ENCODE data around the gene ALG2. TPM values are rescaled to one million over a fixed set of nuclear protein-coding genes. Genes with fewer than 3 reads are reported as not detected.

The ALG2 gene
- 10 to 100 TPM; 13.1 to 26.3 (median 16.4) TPM for total RNA-seq
- 13.6 TPM for polyA plus RNA-seq
- long read RNA-seq, donor 1, transcript ALG2-203 (2 exons, 1,880 nt) = major isoform, 28 of 31 reads
- long read RNA-seq, donor 1, partial matches to known transcripts = 2 of 31 reads
- long read RNA-seq, donor 1, other reads (novel, unspliced or antisense) = 0 of 31 reads
- long read RNA-seq, donor 2, transcript ALG2-203 (2 exons, 1,880 nt) = major isoform, 13 of 13 reads
- long read RNA-seq, donor 2, partial matches to known transcripts = 0 of 13 reads
- long read RNA-seq, donor 2, other reads (novel, unspliced or antisense) = 0 of 13 reads
- long read RNA-seq, donor 3, transcript ALG2-203 (2 exons, 1,880 nt) = major isoform, 119 of 130 reads
- long read RNA-seq, donor 3, partial matches to known transcripts = 4 of 130 reads
- long read RNA-seq, donor 3, other reads (novel, unspliced or antisense) = 4 of 130 reads
- long read RNA-seq, donor 4, transcript ALG2-203 (2 exons, 1,880 nt) = major isoform, 12 of 14 reads
- long read RNA-seq, donor 4, partial matches to known transcripts = 0 of 14 reads
- long read RNA-seq, donor 4, other reads (novel, unspliced or antisense) = 2 of 14 reads

GRCh38 chr9:99221621-99222415 lies at the start of gene ALG2, which contains the start of gene SEC61B:
Gene ALG2, minus strand, starts transcription at chr9:99221942. Its CDS starts 48 bp downstream, at chr9:99221894.
Gene SEC61B, plus strand, starts transcription at chr9:99222282. Its CDS starts 82 bp downstream, at chr9:99222364.
- DNase-seq (peak; percentile 96 to 98 (median 98)), ATAC-seq (peak; percentile 99)
- intact Hi-C loops (cut with DNase I) = no loop called here
- H3K9me3 ChIP-seq (ENCODE audit: control insufficient read depth, low read length) = no peaks in the 10 kb centered on the region
- no peaks in the 10 kb centered on the region for H3K27me3 ChIP-seq (ENCODE audit: control insufficient read depth, insufficient read depth)
- H3K4me1 ChIP-seq (ENCODE audit: control insufficient read depth, insufficient read depth, low read length) = peaks cover 3% of the 10 kb centered on the region
- H3K4me3 ChIP-seq (ENCODE audit: low read length) = peak within 1 kb of the TSS; percentile 98
- under 1% methylated on average over 70 of the region's 70 CpGs for WGBS
- peak within 1 kb of the TSS; percentile 92 for H3K27ac ChIP-seq (ENCODE audit: low read length)

DNA sequence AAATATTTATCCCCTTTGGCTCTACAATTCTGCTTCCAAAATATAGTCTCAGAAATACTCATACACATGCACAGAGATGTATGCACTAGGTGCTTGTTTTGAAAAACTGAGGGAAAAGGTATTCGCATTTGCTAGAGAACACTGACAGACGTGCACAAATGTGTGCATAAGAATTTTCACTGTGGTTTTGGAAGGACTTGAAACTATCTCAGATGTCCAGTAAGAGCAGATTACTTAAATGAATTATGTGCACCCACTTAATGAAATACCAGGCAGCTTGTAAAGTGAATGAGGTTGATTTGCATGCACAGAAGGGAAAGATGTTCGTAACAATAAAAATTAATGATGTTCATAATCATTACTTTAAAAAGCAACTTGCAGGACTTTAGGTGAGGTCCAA lies 48.7 kb upstream of the ALG2 start:
- ATAC-seq = no peak
- intact Hi-C loops (cut with DNase I) = no loop called here
- Histone ChIP-seq H3K4me1 (ENCODE audit: control insufficient read depth, insufficient read depth, low read length) (no peaks in the 10 kb centered on the region), H3K27me3 (ENCODE audit: control insufficient read depth, insufficient read depth) (no peaks in the 10 kb centered on the region), H3K27ac (ENCODE audit: low read length) (no peak overlapping the region), H3K4me3 (ENCODE audit: low read length) (no peak overlapping the region), H3K9me3 (ENCODE audit: control insufficient read depth, low read length) (no peaks in the 10 kb centered on the region)
- WGBS = 64% methylated on average over 3 of the region's 3 CpGs
- DNase-seq = no peak

GRCh38 chr9:99269416-99269815 lies 47.7 kb upstream of the ALG2 start:
- DNase-seq (no peak), ATAC-seq (no peak)
- intact Hi-C loops (cut with DNase I) = no loop called here
- WGBS = 59% methylated on average over 3 of the region's 3 CpGs
- Histone ChIP-seq H3K4me3 (ENCODE audit: low read length) (no peak overlapping the region), H3K9me3 (ENCODE audit: control insufficient read depth, low read length) (no peaks in the 10 kb centered on the region), H3K27ac (ENCODE audit: low read length) (no peak overlapping the region), H3K4me1 (ENCODE audit: control insufficient read depth, insufficient read depth, low read length) (no peaks in the 10 kb centered on the region), H3K27me3 (ENCODE audit: control insufficient read depth, insufficient read depth) (no peaks in the 10 kb centered on the region)

DNA sequence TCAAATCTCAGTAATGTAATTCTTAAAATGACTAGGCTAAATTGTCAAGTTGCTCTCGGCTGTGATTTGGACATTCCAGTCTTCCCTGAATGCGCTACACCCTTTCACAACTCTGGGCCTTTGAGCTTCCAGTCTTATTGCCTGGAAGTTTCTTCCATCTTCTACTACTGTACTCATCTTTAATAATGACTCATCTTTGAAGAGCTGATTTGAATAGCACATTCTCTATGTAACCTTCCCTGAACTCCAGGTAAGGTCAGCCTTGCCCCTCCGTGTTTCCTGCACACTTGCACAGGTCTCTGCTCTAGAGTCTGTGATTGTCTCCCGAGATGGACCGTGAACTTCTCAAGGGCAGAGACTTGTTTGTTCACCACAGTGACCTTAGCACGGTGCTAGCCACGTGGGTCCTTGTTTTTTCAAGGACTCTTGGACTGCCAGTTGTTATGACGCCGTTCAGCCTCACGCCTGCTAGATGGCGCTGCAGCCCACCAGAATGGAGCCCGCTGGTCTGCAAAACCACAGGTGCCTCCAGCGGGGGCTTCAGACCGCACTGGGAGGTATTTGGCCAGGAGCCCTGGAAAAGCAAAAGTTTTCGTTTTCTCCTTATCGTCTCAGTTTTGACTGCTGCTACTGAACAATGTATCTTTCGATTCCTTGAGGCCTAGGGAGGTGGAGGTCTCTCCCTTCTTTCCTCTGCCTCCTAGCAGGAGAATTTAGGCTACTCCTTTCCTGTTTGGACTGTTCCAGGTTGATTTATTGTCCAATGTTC lies 44.7 kb upstream of the ALG2 start:
- no peak overlapping the region for H3K4me3 ChIP-seq (ENCODE audit: low read length)
- H3K27me3 ChIP-seq (ENCODE audit: control insufficient read depth, insufficient read depth) = no peaks in the 10 kb centered on the region
- peak; percentile 76 to 83 for ATAC-seq
- no peaks in the 10 kb centered on the region for H3K4me1 ChIP-seq (ENCODE audit: control insufficient read depth, insufficient read depth, low read length)
- intact Hi-C loops (cut with DNase I) = no loop called here
- peak; percentile 66 to 83 (median 81) for DNase-seq
- H3K9me3 ChIP-seq (ENCODE audit: control insufficient read depth, low read length) = no peaks in the 10 kb centered on the region
- no peak overlapping the region for H3K27ac ChIP-seq (ENCODE audit: low read length)
- WGBS = 13% methylated on average over 17 of the region's 17 CpGs

GRCh38 chr9:99265691-99266090 lies 43.9 kb upstream of the ALG2 start:
- 30% methylated on average over 2 of the region's 2 CpGs for WGBS
- Histone ChIP-seq H3K4me1 (ENCODE audit: control insufficient read depth, insufficient read depth, low read length) (no peaks in the 10 kb centered on the region), H3K9me3 (ENCODE audit: control insufficient read depth, low read length) (no peaks in the 10 kb centered on the region), H3K27me3 (ENCODE audit: control insufficient read depth, insufficient read depth) (no peaks in the 10 kb centered on the region), H3K4me3 (ENCODE audit: low read length) (no peak overlapping the region), H3K27ac (ENCODE audit: low read length) (no peak overlapping the region)
- ATAC-seq = no peak
- no peak for DNase-seq
- intact Hi-C loops (cut with DNase I) = no loop called here

DNA sequence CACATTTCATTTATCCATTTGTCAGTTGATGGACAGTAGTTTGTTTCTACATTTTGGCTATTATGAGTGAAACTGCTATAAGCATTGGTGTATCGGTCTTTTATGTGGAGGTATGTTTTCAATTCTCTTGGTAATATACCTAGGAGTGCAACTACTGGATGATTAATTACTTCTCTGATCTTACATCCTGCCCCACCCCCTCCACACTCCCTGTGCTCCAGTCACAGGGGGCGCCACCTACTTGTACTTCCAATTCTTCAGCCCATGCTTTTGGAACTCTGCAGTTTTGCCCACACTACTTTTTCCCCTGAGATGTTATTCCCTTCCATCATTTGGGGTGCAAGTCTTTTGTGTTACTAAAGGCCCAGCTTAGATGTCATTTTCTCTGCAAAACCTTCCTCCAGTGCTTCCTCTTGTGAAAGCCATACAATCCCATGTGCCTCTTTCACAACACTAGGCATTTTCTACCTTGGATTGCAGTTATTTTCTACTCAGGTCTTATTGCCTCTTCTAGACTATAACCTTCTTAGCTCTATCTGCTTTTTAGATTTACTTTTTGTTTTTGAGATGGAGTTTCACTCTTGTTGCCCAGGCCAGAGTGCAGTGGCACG lies 42.4 kb upstream of the ALG2 start:
- Histone ChIP-seq H3K27ac (ENCODE audit: low read length) (no peak overlapping the region), H3K4me3 (ENCODE audit: low read length) (no peak overlapping the region), H3K4me1 (ENCODE audit: control insufficient read depth, insufficient read depth, low read length) (no peaks in the 10 kb centered on the region), H3K27me3 (ENCODE audit: control insufficient read depth, insufficient read depth) (no peaks in the 10 kb centered on the region), H3K9me3 (ENCODE audit: control insufficient read depth, low read length) (no peaks in the 10 kb centered on the region)
- 92% methylated on average over 3 of the region's 3 CpGs for WGBS
- intact Hi-C loops (cut with DNase I) = no loop called here
- ATAC-seq (no peak), DNase-seq (no peak)

DNA sequence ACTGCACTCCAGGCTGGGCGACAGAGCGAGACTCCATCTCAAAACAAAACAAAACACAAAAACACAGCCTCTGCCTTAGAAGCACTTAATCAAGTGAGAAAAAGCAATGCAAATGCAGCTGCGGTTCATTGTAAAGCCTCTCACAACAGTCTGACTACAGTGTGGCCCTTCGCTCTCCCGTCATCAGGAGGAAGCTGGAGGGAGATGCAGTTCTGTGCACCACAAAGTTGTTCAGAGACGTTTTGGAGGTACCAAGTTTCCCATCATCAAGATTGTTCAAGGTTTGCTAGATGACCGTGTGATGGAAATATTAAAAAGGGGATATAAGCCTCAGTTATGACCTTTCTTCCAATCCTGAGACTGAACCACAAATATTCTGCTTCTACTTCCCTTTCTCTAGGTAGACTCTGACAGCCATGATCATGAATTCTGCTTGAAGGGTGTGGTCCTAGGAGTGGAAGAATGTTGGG lies 41.2 kb upstream of the ALG2 start:
- no peak overlapping the region for H3K27ac ChIP-seq (ENCODE audit: low read length)
- no peak for ATAC-seq
- no peak for DNase-seq
- no peaks in the 10 kb centered on the region for H3K4me1 ChIP-seq (ENCODE audit: control insufficient read depth, insufficient read depth, low read length)
- WGBS = 85% methylated on average over 7 of the region's 7 CpGs
- no peak overlapping the region for H3K4me3 ChIP-seq (ENCODE audit: low read length)
- no peaks in the 10 kb centered on the region for H3K9me3 ChIP-seq (ENCODE audit: control insufficient read depth, low read length)
- intact Hi-C loops (cut with DNase I) = no loop called here
- no peaks in the 10 kb centered on the region for H3K27me3 ChIP-seq (ENCODE audit: control insufficient read depth, insufficient read depth)

- 79% methylated on average over 2 of the region's 2 CpGs for WGBS
- Histone ChIP-seq H3K27ac (ENCODE audit: low read length) (no peak overlapping the region), H3K4me3 (ENCODE audit: low read length) (no peak overlapping the region), H3K9me3 (ENCODE audit: control insufficient read depth, low read length) (no peaks in the 10 kb centered on the region), H3K4me1 (ENCODE audit: control insufficient read depth, insufficient read depth, low read length) (no peaks in the 10 kb centered on the region), H3K27me3 (ENCODE audit: control insufficient read depth, insufficient read depth) (no peaks in the 10 kb centered on the region)
- ATAC-seq = no peak
- DNase-seq = no peak
- intact Hi-C loops (cut with DNase I) = no loop called here
Observed at GRCh38 chr9:99261923-99262322, 40.2 kb upstream of the ALG2 start.

DNA sequence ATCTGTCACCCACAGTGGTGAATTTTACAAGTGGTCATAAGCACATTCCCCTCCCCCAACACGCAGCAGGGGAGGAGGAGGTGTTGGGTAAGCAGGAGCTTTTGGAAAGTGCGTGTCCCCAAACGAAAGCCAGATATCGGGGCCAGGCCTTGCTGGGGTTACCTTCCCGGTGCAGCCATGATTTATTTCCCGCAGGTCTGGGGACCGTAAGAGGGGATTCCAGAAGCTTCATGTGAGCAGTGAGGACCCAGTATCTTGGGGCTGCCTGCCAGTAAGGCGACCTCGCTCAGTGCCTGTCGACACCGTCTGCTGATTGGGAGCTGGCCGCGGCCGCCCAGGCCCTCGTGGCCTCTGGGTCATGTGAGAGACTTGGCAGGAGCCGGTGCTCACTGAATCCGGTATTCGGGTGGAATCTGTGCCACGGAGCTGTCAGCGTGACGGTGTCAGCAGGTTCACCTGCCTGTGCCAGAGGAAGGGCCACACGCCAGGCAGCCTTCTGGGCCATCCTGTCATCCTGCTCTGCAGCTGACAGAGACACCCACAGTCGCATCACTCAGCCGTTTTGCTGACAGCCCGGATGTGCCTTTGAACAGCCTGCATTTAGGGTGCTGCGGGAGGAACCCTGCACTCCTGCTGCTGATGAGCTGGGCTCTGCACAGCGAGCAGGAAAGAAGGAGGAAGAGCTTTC lies 37.6 kb upstream of the ALG2 start:
- DNase-seq (peak; percentile 86 to 95 (median 95)), ATAC-seq (peak; percentile 96)
- Histone ChIP-seq H3K27me3 (ENCODE audit: control insufficient read depth, insufficient read depth) (no peaks in the 10 kb centered on the region), H3K4me1 (ENCODE audit: control insufficient read depth, insufficient read depth, low read length) (no peaks in the 10 kb centered on the region), H3K4me3 (ENCODE audit: low read length) (peak overlapping the region; percentile 21), H3K27ac (ENCODE audit: low read length) (peak overlapping the region; percentile 68), H3K9me3 (ENCODE audit: control insufficient read depth, low read length) (no peaks in the 10 kb centered on the region)
- WGBS = 8% methylated on average over 27 of the region's 27 CpGs
- intact Hi-C loops (cut with DNase I) = no loop called here
